ENCODE results near the gene CCDC138. TPM values are rescaled to one million over a fixed set of nuclear protein-coding genes. Genes with fewer than 3 reads are reported as not detected.

Gene CCDC138
- polyA plus RNA-seq, 1 donor from 2014 or later: 19.0 TPM

- no peaks in the 10 kb centered on the region for H3K36me3 ChIP-seq (ENCODE audit: insufficient read depth, low read length)
- TF ChIP-seq CTCF (IDR thresholded peaks at IDR 0.05; ENCODE audit: poor library complexity, severe bottlenecking) (no peak), EP300 (conservative IDR thresholded peaks at IDR 0.05; ENCODE audit: poor library complexity, severe bottlenecking) (no peak), TAF1 (IDR thresholded peaks at IDR 0.05; ENCODE audit: low read depth) (no peak), EZH2 (IDR thresholded peaks at IDR 0.05; ENCODE audit: borderline replicate concordance, insufficient read depth, low read length, poor library complexity, severe bottlenecking) (no peak), SMC3 (conservative IDR thresholded peaks at IDR 0.05; ENCODE audit: poor library complexity) (no peak), POLR2AphosphoS5 (IDR thresholded peaks at IDR 0.05) (no peak), RAD21 (conservative IDR thresholded peaks at IDR 0.05) (no peak), MXI1 (conservative IDR thresholded peaks at IDR 0.05; ENCODE audit: poor library complexity, severe bottlenecking) (no peak)
- TF ChIP-seq, protein P1, sequence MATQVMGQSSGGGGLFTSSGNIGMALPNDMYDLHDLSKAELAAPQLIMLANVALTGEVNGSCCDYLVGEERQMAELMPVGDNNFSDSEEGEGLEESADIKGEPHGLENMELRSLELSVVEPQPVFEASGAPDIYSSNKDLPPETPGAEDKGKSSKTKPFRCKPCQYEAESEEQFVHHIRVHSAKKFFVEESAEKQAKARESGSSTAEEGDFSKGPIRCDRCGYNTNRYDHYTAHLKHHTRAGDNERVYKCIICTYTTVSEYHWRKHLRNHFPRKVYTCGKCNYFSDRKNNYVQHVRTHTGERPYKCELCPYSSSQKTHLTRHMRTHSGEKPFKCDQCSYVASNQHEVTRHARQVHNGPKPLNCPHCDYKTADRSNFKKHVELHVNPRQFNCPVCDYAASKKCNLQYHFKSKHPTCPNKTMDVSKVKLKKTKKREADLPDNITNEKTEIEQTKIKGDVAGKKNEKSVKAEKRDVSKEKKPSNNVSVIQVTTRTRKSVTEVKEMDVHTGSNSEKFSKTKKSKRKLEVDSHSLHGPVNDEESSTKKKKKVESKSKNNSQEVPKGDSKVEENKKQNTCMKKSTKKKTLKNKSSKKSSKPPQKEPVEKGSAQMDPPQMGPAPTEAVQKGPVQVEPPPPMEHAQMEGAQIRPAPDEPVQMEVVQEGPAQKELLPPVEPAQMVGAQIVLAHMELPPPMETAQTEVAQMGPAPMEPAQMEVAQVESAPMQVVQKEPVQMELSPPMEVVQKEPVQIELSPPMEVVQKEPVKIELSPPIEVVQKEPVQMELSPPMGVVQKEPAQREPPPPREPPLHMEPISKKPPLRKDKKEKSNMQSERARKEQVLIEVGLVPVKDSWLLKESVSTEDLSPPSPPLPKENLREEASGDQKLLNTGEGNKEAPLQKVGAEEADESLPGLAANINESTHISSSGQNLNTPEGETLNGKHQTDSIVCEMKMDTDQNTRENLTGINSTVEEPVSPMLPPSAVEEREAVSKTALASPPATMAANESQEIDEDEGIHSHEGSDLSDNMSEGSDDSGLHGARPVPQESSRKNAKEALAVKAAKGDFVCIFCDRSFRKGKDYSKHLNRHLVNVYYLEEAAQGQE (IDR thresholded peaks at IDR 0.05; ENCODE audit: borderline replicate concordance): no peak
Measured at GRCh38 chr2:108896741-108897140, 110.2 kb downstream of the CCDC138 start.

GRCh38 chr2:108898315-108899082 is 111.9 kb downstream of the CCDC138 start:
- TF ChIP-seq, protein P1 (IDR thresholded peaks at IDR 0.05; ENCODE audit: borderline replicate concordance): no peak
- TF ChIP-seq MXI1 (conservative IDR thresholded peaks at IDR 0.05; ENCODE audit: poor library complexity, severe bottlenecking): no peak
- TF ChIP-seq POLR2AphosphoS5 (IDR thresholded peaks at IDR 0.05): no peak
- TF ChIP-seq SMC3 (conservative IDR thresholded peaks at IDR 0.05; ENCODE audit: poor library complexity): no peak
- TF ChIP-seq CTCF (IDR thresholded peaks at IDR 0.05; ENCODE audit: poor library complexity, severe bottlenecking): no peak
- TF ChIP-seq RAD21 (conservative IDR thresholded peaks at IDR 0.05): no peak
- TF ChIP-seq EZH2 (IDR thresholded peaks at IDR 0.05; ENCODE audit: borderline replicate concordance, insufficient read depth, low read length, poor library complexity, severe bottlenecking): no peak
- no peak for TF ChIP-seq TAF1 (IDR thresholded peaks at IDR 0.05; ENCODE audit: low read depth)
- Histone ChIP-seq H2AFZ (ENCODE audit: low read depth, low read length) (no peak overlapping the region), H3K9ac (ENCODE audit: low read length) (no peak overlapping the region), H3K9me2 (ENCODE audit: insufficient read depth, low read length) (no peaks in the 10 kb centered on the region), H4K20me1 (ENCODE audit: insufficient read depth) (no peaks in the 10 kb centered on the region), H3K4me2 (ENCODE audit: low read length) (no peak overlapping the region), H3K9me3 (ENCODE audit: low read length) (no peaks in the 10 kb centered on the region), H3K36me3 (ENCODE audit: insufficient read depth, low read length) (no peaks in the 10 kb centered on the region), H3K4me3 (ENCODE audit: low read length) (no peak overlapping the region), H3K27ac (ENCODE audit: low read length) (no peak overlapping the region), H3F3A (ENCODE audit: insufficient read depth, low read length, poor library complexity, severe bottlenecking) (no peaks in the 10 kb centered on the region), H3K27me3 (ENCODE audit: insufficient read depth, low read depth, low read length) (no peaks in the 10 kb centered on the region), H3K79me2 (replicated peaks; ENCODE audit: insufficient read depth, low read length) (no peaks in the 10 kb centered on the region)

More at GRCh38 chr2:108896741-108897140, 110.2 kb downstream of the CCDC138 start:
- Histone ChIP-seq H3K27ac (ENCODE audit: low read length) (no peak overlapping the region), H3K9me3 (ENCODE audit: low read length) (no peaks in the 10 kb centered on the region), H3K4me3 (ENCODE audit: low read length) (no peak overlapping the region), H3K9me2 (ENCODE audit: insufficient read depth, low read length) (no peaks in the 10 kb centered on the region), H3K4me2 (ENCODE audit: low read length) (no peak overlapping the region), H3K27me3 (ENCODE audit: insufficient read depth, low read depth, low read length) (no peaks in the 10 kb centered on the region), H4K20me1 (ENCODE audit: insufficient read depth) (no peaks in the 10 kb centered on the region), H2AFZ (ENCODE audit: low read depth, low read length) (no peak overlapping the region), H3K79me2 (replicated peaks; ENCODE audit: insufficient read depth, low read length) (no peaks in the 10 kb centered on the region), H3K9ac (ENCODE audit: low read length) (no peak overlapping the region), H3F3A (ENCODE audit: insufficient read depth, low read length, poor library complexity, severe bottlenecking) (no peaks in the 10 kb centered on the region)
